ENCODE results near the gene STK33.

Gene STK33

DNA sequence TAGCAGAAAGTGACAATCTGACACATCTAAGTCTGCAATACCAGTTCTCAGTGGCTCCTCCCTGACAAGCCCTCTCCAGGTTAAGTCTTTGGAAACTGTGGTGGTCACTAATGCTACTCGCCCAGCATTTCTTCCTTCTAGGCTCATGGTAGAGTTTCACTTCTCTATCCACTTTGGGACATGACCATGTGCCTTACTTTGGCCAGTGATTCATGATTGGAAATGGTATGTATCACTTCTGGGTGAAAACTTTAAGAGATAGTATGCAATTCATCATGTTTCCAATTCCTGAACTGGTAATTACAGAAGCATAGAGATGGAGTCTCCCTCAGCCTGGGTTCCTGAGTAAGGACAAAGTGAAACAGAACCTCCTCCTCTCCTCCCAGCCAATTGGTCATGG lies 178.8 kb downstream of the STK33 start:
- no peak for DNase-seq (ENCODE audit: low spot score)

DNA sequence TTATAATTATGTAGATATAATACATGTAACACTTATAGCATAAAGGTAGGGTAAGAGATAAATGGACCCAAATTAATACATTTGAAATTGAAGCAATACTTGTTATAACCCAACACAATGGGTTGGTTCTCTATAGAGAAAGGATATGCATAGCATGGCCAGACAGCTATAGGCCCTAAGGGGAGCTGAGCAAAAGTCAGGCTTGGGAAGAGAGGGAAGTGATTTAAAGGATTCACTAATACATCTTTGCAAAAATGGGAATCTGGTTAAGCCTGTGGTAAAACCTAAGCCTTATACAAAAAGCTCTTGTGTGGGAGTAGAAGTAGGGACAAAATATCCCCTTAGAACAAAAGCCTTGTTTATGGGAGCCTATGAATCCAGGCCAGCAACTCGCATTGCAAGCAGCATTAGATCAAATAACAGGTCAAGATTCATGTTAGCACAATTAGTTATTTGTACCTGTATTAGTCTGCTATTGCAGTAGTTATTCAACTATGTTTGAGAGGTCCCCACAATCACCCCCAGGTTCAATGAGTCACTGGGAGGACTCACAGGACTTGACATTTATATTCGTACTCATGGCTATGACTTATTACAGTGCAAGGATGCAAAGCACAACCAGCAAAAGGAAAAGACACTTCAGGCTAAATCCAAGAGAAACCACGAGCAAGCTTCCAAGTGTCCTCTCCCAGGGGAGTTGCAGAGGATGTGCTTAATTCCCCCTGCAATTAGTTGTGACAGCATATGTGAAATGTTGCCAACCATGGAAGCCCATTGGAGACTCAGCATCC lies 185.7 kb downstream of the STK33 start:
- no peak for DNase-seq (ENCODE audit: low spot score)

DNA sequence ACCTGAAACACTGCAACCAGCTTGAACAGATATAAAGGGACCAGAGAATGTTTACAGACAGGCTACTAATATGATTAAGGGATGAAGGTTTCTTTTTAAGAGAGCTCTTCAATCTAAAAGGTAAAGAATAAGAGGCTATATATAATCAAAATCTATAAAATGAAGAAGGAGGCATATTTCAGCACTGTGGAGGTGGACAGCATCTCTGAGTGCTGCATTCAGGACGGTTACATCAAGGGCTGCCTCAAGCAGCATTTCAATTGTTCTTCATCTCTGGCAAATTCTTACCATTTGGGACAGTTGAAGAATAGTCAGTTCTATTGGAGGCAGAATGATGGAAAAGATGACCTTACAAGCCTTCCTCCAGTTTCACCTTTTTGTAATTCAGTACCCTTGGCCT lies 190.7 kb downstream of the STK33 start:
- no peak for DNase-seq (ENCODE audit: low spot score)

DNA sequence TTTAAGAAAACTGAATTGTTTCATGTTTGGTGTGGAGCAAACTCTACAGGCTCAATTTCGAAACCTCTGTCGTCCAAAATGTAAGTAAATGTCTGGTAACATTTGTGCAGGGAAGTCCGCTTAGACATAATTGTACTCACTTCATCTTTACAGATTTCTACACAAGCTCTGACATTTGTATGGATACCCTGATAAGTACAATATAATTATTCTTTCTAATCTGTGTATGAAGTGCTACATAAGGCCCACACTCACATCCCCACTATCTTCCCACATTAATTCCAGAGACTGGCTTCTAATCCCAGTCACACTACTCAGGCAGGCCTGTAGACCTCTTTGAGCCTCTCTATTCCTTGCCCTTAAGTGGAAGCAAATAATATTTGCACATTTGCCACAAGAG lies 201.1 kb downstream of the STK33 start:
- DNase-seq (ENCODE audit: low spot score): no peak

DNA sequence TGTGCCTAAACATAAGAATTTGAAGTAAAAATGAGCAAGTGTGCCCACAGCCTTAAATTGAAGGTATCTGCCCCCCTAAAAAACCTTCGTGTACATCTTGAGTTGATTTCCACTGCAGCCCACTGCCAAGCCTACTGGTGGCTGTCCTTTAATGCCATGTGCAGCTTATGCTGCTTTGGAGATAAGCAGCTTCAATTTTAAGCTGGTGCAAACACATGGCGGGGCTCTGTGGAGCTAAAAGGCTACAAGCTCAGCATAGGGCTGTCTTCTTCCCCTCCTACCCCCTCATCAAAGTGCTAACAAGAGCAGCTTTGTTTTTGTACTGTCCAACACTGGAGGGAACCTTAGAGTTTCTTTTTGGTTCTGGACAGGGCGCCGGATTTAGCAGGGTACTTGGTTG lies 201.9 kb downstream of the STK33 start:
- DNase-seq (ENCODE audit: low spot score): no peak

DNA sequence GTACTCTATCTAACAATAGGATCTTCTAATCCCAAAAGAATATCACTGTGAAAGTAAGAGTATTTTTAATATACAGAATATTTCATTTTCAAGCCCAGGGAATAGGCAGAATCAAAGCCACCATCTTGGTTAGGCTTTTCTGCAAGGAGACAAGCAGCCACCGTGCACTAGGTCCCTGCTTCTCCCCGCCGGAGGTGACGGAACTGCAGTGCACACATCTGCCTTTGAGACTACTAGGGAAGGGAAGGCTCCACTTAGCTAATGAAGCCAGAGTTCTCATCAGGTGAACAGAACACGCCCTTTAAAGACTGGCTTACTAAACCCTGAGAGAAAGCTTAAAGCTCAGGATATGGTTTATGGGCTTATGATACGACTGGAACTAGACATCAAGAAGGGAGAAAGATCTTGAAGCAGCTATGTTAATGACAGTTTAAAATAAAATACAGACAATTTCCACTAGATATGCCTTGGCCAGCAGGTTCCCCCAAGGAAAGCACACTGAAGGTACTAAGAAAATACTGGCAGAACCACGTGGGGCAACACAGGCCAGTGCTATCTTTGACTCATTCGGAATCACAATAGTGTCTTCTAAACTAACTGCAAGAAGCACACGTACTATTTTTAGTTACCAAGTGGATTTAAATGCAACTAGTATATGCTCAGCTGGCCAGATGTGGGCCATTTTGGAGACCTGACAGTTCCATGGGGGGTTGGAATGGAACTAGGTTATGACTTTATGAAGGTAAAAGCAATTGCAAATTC lies 203.0 kb downstream of the STK33 start:
- no peak for DNase-seq (ENCODE audit: low spot score)

DNA sequence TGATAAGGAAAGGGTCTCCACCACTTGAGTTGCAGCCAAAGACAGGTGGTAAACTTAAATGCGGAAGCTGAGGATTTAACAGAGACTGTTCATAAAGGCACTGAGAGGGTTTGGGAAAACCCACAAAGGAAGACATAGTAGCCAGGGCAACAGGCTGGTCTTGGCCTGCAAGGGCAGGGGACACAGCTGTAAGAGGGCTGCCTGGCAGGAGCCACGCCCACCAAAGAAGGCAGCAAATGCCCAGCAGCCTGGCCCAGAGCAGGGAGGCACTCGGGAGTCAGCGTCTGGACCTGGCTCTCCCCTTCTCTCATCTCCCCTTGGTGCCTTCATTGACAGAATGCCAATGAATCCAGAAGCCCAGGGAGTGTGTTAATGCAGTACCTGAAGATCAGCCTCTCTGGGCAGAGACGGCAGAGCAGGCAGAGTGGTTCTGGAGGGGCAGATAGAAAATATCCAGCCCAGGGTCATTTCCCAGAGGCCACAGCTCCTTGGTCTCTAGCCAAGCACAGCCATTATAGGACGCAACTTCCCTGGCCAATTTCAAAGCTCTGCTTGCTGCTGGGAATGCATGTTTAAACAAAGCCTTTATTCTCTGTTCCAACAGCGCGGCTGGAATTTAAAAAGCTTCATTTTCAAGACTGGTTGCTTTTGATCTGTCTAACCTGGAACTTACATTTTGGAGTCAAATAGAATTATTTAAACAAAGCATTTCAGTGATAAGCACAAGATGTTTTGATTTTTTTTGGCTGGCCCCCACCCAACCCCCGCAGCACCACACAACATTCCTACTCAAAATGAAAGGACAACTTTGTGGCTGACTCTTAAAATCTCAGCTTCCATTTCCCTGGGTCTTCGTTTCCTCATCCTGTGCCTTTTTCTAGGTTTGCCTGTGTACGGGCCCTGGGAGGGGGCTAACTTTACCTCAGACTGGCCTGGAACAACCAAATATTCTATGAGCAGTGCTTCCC lies 204.7 kb downstream of the STK33 start:
- DNase-seq (ENCODE audit: low spot score): no peak

DNA sequence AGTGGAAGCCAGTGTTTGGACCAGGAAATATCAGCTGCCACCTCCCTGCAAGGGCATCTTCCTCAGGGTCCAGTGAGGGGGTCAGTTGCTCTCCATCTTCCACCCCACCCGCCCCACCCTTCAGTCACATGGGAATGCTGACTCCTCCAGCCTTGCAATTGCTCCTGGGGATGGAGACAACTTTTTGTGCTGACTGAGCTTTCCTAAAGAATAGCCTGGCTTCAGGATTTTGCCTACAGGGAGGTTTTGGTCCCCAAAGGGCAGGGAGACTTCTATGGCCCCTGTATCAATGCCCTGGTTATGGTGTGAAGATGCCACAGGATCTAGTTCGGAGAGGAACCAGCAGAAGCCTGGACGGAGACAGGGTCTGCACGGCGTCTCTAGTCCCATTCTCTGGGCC lies 206.3 kb downstream of the STK33 start:
- DNase-seq (ENCODE audit: low spot score): no peak

DNA sequence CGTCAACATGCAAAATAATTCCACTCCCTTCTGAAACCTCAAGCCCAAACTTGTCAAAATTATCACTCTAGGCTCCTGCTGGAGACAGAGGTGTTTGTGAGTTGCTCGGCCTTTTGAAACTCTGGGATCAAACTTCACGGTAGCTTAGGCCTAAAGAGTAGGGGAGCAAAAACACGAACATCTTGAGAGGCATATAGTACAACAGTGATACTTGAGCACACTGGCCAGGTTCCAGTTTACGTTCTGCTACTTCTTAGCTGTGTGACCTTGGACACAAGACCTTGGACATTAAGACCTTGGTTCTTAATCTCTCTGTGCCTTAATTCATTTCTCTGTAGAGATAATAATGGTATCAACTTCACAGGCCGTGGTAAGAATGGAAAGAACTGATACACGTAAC lies 206.9 kb downstream of the STK33 start:
- DNase-seq (ENCODE audit: low spot score): no peak

DNA sequence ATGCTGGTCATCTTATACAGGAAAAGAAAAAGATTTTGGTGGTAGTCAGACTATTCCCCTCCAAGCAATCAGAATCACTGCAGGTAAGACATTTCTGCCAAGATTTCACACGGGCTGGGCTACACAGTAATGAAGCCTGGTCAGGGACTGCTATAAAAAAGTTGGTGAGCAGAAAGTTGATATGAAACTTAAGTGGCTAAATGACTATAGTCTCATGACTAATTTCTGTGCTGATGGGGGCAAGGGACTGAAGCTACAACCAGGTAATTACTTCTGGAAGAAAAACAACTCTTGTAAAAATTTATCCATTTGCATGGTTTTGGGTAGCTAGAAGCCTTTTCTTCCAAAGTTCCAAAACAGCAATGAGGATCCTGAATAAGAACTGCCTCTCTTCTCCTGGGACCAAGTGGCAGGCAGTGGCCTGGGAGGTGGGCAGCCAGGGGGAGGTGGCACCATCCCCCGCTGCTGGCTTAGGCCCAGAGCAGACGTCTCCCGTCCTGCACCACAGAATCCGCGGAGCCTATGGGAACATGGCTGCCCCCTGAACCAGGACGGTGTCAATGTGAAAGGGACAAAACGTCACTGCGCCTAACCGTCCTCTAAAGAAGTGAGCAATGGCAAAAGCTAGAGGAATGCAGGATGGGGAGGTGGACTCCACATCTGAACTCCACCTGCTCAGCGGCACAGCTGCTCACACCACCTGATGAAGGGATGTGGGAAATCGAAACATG lies 207.7 kb downstream of the STK33 start:
- no peak for DNase-seq (ENCODE audit: low spot score)

DNA sequence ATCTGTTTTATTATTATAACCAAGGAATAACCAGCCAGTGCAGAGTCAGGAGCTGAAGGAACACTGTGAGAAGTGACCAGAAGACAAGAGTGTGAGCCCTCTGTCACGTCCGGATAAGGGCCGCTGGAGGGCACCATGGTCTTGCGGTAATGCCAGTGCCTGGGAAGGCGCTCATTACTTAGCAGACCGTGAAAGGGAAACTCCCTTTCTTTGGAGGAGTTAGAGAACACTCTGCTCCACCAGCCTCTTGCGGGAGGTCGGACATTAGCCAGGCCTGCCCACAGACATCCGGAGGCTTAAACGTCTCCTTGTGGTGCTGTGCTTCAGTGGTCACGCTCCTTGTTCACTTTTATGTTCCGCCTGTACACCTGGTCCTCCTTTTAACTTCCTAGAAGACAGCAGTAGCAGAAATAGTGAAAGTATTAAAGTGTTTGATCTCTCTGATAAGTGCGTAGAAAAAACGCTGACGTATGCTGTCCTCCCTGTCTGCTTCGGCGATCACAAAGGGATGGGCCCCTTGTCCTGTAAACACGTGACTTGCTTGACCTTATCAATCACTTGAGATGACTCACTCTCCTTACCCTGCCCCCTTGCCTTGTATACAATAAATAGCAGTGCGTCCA lies 209.7 kb downstream of the STK33 start:
- DNase-seq (ENCODE audit: low spot score): peak; percentile 18

DNA sequence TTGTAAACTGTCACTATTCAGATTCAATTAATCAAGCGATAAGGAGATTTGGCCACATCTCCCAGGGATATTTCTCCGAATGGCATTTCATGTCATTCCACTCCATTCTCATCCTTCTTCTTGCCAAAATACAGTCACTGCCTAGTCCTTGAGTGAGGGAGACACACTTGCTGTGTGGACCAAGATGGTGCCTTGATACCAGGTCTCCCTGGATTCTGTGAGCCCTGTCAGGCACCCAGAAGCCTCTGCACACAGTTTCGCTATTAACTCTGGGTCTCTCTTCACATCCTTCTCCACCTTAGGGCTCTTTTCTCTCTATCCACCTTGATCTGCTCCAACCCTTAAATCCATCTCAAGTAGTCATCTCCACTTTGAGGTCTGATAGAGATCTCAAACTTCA lies 210.4 kb downstream of the STK33 start:
- no peak for DNase-seq (ENCODE audit: low spot score)

DNA sequence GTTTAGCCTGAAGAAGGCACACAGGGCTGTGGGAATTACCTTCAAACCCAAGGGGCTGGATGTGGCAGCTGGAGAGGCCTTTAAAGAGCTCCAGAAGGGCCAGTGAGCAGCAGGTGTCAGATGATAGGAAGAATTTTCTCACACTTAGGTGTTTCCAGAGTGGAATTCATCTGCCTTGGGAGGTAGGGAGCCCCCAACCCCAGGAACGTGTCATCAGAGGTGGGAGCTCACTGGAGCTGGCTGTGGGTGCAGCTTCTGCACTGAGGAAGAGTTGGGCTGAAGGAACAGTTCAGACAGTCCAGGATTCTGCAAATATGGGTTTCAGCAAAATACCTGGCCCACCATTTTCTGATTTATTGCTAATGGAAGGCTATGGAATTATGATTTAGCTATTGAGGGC lies 210.8 kb downstream of the STK33 start:
- no peak for DNase-seq (ENCODE audit: low spot score)

DNA sequence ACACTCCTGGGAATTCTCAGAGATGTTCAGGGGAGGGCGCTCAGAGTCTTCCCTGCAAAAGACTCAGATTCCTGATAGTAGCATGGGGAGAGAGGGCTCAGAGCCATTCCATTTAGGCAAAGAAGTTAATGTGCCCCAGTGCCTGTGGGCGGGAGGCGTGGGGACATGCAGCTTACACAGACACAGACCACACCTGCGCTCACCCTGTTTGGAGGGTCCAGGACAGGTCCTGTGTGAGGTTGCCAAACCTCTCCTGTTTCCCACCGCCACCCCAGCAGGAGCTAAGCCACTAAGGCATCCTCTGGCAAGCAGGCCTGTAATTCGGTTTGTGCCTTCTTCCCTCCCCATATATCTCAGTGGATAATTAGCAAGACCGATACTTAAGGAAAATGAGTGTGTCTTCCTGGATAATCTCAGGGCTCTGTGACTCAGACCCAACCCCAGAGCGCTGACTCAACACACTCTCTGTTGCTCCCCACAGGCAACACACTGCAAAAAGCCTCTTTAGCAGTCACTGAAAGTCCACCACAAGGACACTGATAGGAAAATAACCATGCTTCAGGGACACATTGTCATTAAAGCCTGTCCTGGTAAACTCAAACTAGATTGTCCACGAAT lies 211.5 kb downstream of the STK33 start:
- no peak for DNase-seq (ENCODE audit: low spot score)

DNA sequence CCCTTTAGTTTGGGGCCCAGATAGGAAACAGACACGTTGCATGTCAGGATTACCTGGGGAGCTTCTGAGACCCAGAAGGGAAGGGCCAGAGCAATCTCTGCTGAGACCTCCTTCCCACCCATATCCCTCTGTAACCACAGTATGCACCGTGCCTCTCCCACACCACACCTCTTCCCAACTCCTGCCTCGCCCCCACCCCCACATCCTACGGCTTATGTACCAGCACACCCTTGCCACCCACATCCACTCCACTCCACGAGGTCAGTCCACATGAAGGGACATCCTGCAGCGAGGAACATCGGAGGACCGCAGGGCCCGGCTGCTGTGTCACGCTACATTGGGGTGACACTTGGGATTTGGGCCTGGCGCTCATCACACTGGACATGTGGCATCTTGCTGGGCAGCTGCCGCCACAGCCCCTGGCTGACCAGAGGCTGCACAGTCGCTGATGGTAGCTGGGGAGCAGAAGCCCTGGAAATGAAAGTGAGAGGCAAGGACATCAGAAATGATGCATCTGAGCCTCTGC lies 212.1 kb downstream of the STK33 start:
- DNase-seq (ENCODE audit: low spot score): no peak

DNA sequence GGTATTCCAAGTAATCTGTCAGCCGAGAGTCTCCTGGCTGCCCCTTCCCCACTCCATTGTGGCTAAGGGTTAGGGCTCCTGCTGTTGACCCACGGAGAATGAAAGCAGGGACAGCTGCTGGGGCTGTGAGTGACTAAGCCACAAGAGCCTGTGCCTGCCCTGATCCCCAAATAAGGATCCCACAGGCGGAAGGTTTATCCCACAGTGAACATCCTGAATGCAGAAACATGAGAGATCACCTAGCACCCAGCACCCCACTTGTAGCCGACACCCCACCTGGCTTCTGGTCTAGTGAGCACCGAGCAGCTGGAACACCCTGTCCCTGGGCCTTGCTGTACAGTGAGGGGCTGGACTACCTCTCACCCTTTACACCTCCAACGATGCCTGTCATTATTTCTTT lies 212.7 kb downstream of the STK33 start:
- no peak for DNase-seq (ENCODE audit: low spot score)

DNA sequence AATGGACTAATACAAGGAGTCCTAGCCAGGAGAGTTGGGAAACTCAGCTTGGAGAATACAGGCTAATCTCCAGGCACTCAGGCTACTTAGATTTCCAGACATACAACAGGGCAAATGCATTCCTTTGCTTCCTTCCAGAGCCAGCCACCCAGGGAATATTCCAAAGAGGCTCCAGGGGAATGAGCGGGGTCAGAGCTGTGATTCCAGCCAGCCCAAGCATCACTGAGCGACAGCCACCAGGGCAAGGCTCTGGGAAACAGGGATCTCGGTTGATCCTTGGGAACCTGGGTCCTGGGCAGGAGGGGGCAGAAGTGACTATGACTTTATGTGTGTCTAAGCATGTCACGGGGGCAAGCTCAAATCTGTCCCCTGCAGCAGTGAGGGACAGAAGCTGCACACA lies 218.1 kb downstream of the STK33 start:
- no peak for DNase-seq (ENCODE audit: low spot score)

DNA sequence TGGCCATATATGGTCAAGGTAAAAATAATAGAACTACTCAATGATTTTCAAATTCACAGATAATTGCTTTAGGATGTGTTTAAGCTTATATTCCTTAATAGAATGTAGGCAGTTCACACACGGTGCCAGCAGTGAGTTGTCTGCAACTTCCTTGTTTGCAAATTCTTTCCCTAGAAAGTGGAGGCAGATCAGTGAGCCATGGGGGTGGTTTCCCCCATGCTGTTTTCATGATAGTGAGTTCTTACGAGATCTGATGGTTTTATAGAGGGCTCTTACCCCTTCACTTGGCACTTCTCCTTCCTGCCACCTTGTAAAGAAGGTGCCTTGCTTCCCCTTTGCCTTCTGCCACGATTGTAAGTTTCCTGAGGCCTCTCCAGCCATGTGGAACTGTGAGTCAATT lies 218.6 kb downstream of the STK33 start:
- DNase-seq (ENCODE audit: low spot score): no peak

DNA sequence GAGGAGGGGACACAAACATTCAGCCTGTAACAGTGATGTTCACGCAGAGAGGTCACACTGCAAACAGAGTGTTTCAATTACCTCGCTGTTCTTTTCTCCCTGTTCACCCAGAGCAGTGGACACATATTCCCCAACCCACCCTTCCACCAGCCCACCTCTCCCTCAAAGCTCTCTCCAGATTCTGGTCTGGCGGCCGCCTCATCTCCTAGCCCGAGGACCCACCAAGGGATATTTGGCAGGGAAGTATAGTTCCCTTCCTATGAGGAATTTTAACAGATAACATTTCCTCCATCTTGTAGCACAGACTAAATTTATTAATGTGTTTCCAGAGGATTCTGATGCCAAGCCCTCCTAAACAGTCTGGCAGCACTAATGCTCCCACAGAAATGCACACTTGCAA lies 219.3 kb downstream of the STK33 start:
- DNase-seq (ENCODE audit: low spot score): no peak

DNA sequence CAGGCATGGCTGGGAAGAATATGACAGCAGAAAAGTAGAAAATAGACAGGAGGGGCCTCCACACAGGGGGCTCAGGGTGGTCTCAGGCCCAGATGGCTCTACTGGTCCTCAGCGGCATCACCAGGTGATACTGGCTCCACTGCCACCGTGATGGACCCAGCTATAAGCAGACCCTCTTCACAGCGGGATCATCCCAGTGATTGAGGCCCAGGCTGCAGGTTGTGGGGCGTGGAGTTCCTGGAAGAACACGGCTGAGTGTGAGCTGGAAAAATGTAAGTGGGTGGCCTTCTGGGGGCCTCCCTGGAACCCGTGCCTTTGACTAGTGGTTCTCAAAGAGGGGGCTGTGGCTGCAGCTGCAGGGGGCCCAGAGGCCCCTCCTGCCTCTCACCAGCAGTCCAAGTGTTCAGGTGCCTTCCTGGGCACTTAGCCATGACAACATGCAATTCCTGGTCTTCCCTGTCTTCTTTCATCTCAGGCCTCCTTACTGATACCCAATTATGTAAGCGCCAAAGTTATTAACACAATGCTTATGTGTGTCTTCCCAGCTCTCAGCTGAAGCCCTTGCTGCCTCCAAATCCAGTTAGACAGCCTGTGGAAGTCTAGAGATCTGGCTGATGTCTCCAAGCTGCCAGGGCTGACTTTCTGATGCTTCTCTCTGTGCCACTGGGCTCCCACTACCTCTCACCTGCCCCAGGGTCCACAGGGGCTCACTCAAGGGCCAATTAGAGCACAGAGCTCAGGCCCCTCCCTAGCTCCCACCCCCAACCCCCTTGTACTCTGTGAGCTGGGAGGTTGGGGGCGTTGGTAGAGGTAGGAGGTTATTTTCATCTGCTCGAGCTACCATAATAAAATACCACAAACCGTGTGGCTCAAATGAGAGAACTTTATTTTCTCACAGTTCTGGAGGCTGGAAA lies 220.3 kb downstream of the STK33 start:
- DNase-seq (ENCODE audit: low spot score): no peak

All from hematopoietic multipotent progenitor cell treated with erythropoietin and hydrocortisone succinate and interleukin-3 and kit ligand, for 15 days (in vitro differentiated cells).